ENCODE results near the gene IFNL1. TPM values are rescaled to one million over a fixed set of nuclear protein-coding genes. Genes with fewer than 3 reads are reported as not detected.

Gene IFNL1
- total and polyA plus RNA-seq, 7 donors = not detected

GRCh38 chr19:39251081-39251480 lies 45.1 kb upstream of the IFNL1 start:
- H3K36me3 ChIP-seq (ENCODE audit: insufficient read depth in 1 of 2, low read depth in 1 of 2) = no peaks in the 10 kb centered on the region
- no peak overlapping the region for H3K4me3 ChIP-seq
- no peaks in the 10 kb centered on the region for H3K9me3 ChIP-seq
- H3K27me3 ChIP-seq (ENCODE audit: insufficient read depth in 3 of 3, low read length in 2 of 3) = peaks cover 0 to 57% (median 18%) of the 10 kb centered on the region in 3 donors
- 78 to 82% (median 81%) methylated on average over 4 to 5 of the region's 5 CpGs for WGBS, 3 donors
- intact Hi-C loops (cut with DNase I) = no loop called here
- no peaks in the 10 kb centered on the region for H3K4me1 ChIP-seq
- no peak for DNase-seq
- ATAC-seq = no peak
- H3K27ac ChIP-seq = no peak overlapping the region
- TF ChIP-seq CTCF (IDR thresholded peaks at IDR 0.05) = no peak

GRCh38 chr19:39251846-39252245 lies 44.4 kb upstream of the IFNL1 start:
- DNase-seq (no peak), ATAC-seq (no peak)
- TF ChIP-seq CTCF (IDR thresholded peaks at IDR 0.05) = no peak
- H3K9me3 ChIP-seq = no peaks in the 10 kb centered on the region
- no peak overlapping the region for H3K27ac ChIP-seq
- H3K27me3 ChIP-seq (ENCODE audit: insufficient read depth in 3 of 3, low read length in 2 of 3) = peaks cover 0 to 62% (median 22%) of the 10 kb centered on the region in 3 donors
- H3K4me3 ChIP-seq = no peak overlapping the region
- H3K4me1 ChIP-seq = no peaks in the 10 kb centered on the region
- H3K36me3 ChIP-seq (ENCODE audit: insufficient read depth in 1 of 2, low read depth in 1 of 2) = no peaks in the 10 kb centered on the region
- WGBS, 3 donors = 49 to 66% (median 52%) methylated on average over 3 of the region's 3 CpGs
- intact Hi-C loops (cut with DNase I) = no loop called here

- H3K4me1 ChIP-seq = no peaks in the 10 kb centered on the region
- H3K27me3 ChIP-seq (ENCODE audit: insufficient read depth in 3 of 3, low read length in 2 of 3) = peaks cover 0 to 55% (median 18%) of the 10 kb centered on the region in 3 donors
- H3K36me3 ChIP-seq (ENCODE audit: insufficient read depth in 1 of 2, low read depth in 1 of 2) = no peaks in the 10 kb centered on the region
- no peaks in the 10 kb centered on the region for H3K9me3 ChIP-seq
- WGBS, 3 donors = 43 to 51% (median 47%) methylated on average over 3 of the region's 3 CpGs
- no peak overlapping the region for H3K4me3 ChIP-seq
- no peak for ATAC-seq
- no peak for DNase-seq
- intact Hi-C loops (cut with DNase I) = no loop called here
- TF ChIP-seq CTCF (IDR thresholded peaks at IDR 0.05) = no peak
- no peak overlapping the region for H3K27ac ChIP-seq
Observed at GRCh38 chr19:39252458-39252857, 43.7 kb upstream of the IFNL1 start.

DNA sequence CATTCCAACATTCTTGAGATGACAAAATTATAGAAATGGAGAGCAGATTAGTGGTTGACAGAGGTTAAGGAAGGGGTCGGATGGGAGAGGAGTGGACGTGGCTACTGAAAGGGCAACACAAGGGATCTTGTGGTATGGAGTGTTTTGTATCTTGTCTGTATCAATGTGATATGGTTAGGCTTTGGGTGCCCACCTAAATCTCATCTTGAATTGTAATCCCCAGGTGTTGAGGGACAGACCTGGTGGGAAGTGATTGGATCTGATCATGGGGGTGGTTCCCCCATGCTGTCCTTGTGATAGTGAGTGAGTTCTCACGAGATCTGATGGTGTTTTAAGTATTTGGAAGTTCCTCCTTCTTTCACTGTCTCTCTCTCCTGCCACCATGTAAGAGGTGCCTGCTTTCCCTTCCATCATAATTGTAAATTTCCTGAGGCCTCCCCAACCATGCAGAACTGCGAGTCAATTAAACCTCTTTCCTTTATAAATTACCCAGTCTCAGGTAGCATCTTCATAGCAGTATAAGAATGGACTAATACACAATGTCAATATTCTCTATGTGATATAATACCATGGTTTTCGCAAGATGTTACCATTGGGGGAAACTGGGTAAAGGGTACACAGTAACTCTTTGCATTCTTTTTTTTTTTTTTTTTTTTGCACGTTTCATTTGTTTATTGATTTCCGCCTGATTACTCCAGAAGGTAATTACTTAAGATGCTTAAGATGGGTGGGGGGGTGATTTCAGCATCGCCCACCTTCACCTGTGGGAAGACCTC lies 42.6 kb upstream of the IFNL1 start:
- Histone ChIP-seq H3K27me3 (ENCODE audit: insufficient read depth in 3 of 3, low read length in 2 of 3) (peaks cover 0 to 44% (median 8%) of the 10 kb centered on the region in 3 donors), H3K4me3 (no peak overlapping the region), H3K4me1 (no peaks in the 10 kb centered on the region), H3K36me3 (ENCODE audit: insufficient read depth in 1 of 2, low read depth in 1 of 2) (no peaks in the 10 kb centered on the region), H3K9me3 (no peaks in the 10 kb centered on the region), H3K27ac (no peak overlapping the region)
- no peak for DNase-seq
- 76 to 83% (median 83%) methylated on average over 8 of the region's 8 CpGs for WGBS, 3 donors
- intact Hi-C loops (cut with DNase I) = no loop called here
- ATAC-seq = no peak
- no peak for TF ChIP-seq CTCF (IDR thresholded peaks at IDR 0.05)
